ENCODE measurements around the gene POU2AF2.

- TF ChIP-seq CTCF (IDR thresholded peaks at IDR 0.05) (no peak), POLR2A (IDR thresholded peaks at IDR 0.05) (no peak)
These were observed 15.3 kb downstream of the POU2AF2 start for GRCh38 chr11:111260811-111261210.
